Measurements from ENCODE around the gene NACA. TPM values are rescaled to one million over a fixed set of nuclear protein-coding genes. Genes with fewer than 3 reads are reported as not detected.

The NACA gene
- total RNA-seq, 4 donors from 2014 or later = 1,502 to 2,024 (median 1,825) TPM

- H3K4me3 ChIP-seq (ENCODE audit: low read depth, poor library complexity, severe bottlenecking) = no peak overlapping the region
- no peak for DNase-seq (ENCODE audit: low spot score in 2 of 2)
- intact Hi-C loops (cut with DNase I; ENCODE audit: low total_unique reads) = loop anchor here (10.0 kb wide), 1 partner anchor 81 kb away; the partner anchor contains the start of gene ATP5F1B
- 25 to 29% methylated on average over 7 of the region's 7 CpGs for WGBS, 2 donors
- TF ChIP-seq CTCF (IDR thresholded peaks at IDR 0.05) (no peak), POLR2A (IDR thresholded peaks at IDR 0.05) (no peak)
These were observed 614 bp upstream of the NACA start for GRCh38 chr12:56725723-56726102.

- TF ChIP-seq CTCF (IDR thresholded peaks at IDR 0.05) (no peak), POLR2A (IDR thresholded peaks at IDR 0.05) (no peak)
- peak overlapping the region; percentile 92 for H3K4me3 ChIP-seq (ENCODE audit: low read depth, poor library complexity, severe bottlenecking)
- no peak for DNase-seq (ENCODE audit: low spot score in 2 of 2)
- 0% methylated on average over 9 of the region's 9 CpGs for WGBS, 2 donors
- intact Hi-C loops (cut with DNase I; ENCODE audit: low total_unique reads) = loop anchor here (10.0 kb wide), 1 partner anchor 80 kb away; the partner anchor contains the start of gene ATP5F1B
These were observed 463 bp downstream of the NACA start for GRCh38 chr12:56724701-56724971.

- intact Hi-C loops (cut with DNase I; ENCODE audit: low total_unique reads) = loop anchor here (10.0 kb wide), 1 partner anchor 79 kb away; the partner anchor contains the start of gene ATP5F1B
- TF ChIP-seq CTCF (IDR thresholded peaks at IDR 0.05) (no peak), POLR2A (IDR thresholded peaks at IDR 0.05) (no peak)
- H3K4me3 ChIP-seq (ENCODE audit: low read depth, poor library complexity, severe bottlenecking) = peak overlapping the region; percentile 92
- DNase-seq (ENCODE audit: low spot score in 2 of 2) = peak; percentile 91 to 93
- 1% methylated on average over 14 of the region's 14 CpGs for WGBS, 2 donors
These were observed 1.0 kb downstream of the NACA start for GRCh38 chr12:56723889-56724700.

- TF ChIP-seq CTCF (IDR thresholded peaks at IDR 0.05) (no peak), POLR2A (IDR thresholded peaks at IDR 0.05) (no peak)
- intact Hi-C loops (cut with DNase I; ENCODE audit: low total_unique reads) = loop anchor here (10.0 kb wide), 1 partner anchor 79 kb away; the partner anchor contains the start of gene ATP5F1B
These were observed 1.7 kb downstream of the NACA start for GRCh38 chr12:56723352-56723751.

GRCh38 chr12:56722832-56723231 is 2.3 kb downstream of the NACA start:
- no peak overlapping the region for H3K4me3 ChIP-seq (ENCODE audit: low read depth, poor library complexity, severe bottlenecking)
- TF ChIP-seq CTCF (IDR thresholded peaks at IDR 0.05) = no peak
- no peak for TF ChIP-seq POLR2A (IDR thresholded peaks at IDR 0.05)
- 48 to 51% methylated on average over 4 of the region's 4 CpGs for WGBS, 2 donors
- DNase-seq (ENCODE audit: low spot score in 2 of 2) = no peak
- intact Hi-C loops (cut with DNase I; ENCODE audit: low total_unique reads) = loop anchor here (10.0 kb wide), 1 partner anchor 78 kb away; the partner anchor contains the start of gene ATP5F1B

More at GRCh38 chr12:56723352-56723751, 1.7 kb downstream of the NACA start:
- WGBS, 2 donors = 45 to 50% methylated on average over 3 of the region's 3 CpGs
- no peak for DNase-seq (ENCODE audit: low spot score in 2 of 2)
- H3K4me3 ChIP-seq (ENCODE audit: low read depth, poor library complexity, severe bottlenecking) = no peak overlapping the region
